PC-3 (cell line): ENCODE results near the gene SCN1B.

ENCODE experiments used
- CTCF ChIP-seq: fragments of 300-600 bp; sonication (generic); conservative IDR thresholded peaks from 2 replicates; pipeline ENCODE4 v1.5.1; 2017; ENCODE audit warnings: antibody characterized with exemption, low read depth, mild to moderate bottlenecking, low read length
- EZH2 ChIP-seq: fragments of 300-600 bp; sonication (generic); IDR thresholded peaks from one replicate; pipeline ENCODE4 v1.6.1; 2017; ENCODE audit warnings: antibody characterized with exemption, mild to moderate bottlenecking, low read length; ENCODE audit not compliant: unreplicated experiment
- EZH2phosphoT487 ChIP-seq: fragments of 300-600 bp; sonication (generic); IDR thresholded peaks from 2 replicates; pipeline ENCODE4 v1.6.1; 2018; ENCODE audit warnings: mild to moderate bottlenecking, antibody characterized with exemption, low read length, borderline replicate concordance

GRCh38 chr19:35077411-35078223, 47.3 kb downstream of the SCN1B start:
- TF ChIP-seq CTCF (no peak), EZH2 (no peak), EZH2phosphoT487 (no peak)
